NB4 (cell line): Measurements from ENCODE around the gene SHC1.

Experiments used
- DNase-seq: peaks from one replicate; pipeline ENCODE4 v3.0.0; 2010; ENCODE audit warnings: low read depth
- H3K4me3 ChIP-seq: one replicate; pipeline ENCODE4 v1.5.1; 2011; ENCODE audit warnings: mild to moderate bottlenecking, low read depth, low read length, moderate library complexity
- CTCF ChIP-seq: IDR thresholded peaks from one replicate; pipeline ENCODE4 v1.5.1; 2012; ENCODE audit warnings: low read depth, low read length
- MYC ChIP-seq: IDR thresholded peaks from 2 replicates; pipeline ENCODE4 v1.6.1; 2011; ENCODE audit warnings: low read depth, low read length
- POLR2A ChIP-seq: IDR thresholded peaks from 2 replicates; pipeline ENCODE4 v1.6.1; 2011; ENCODE audit warnings: mild to moderate bottlenecking; ENCODE audit not compliant: insufficient read length; ENCODE audit errors: extremely low read depth
- TF ChIP-seq, protein P1 (sequence below): IDR thresholded peaks from 2 replicates; pipeline ENCODE4 v1.6.1; 2011; ENCODE audit warnings: low read depth, low read length

The SHC1 gene

GRCh38 chr1:154957091-154957657, 13.4 kb downstream of the SHC1 start:
- DNase-seq = no peak
- no peak overlapping the region for H3K4me3 ChIP-seq
- TF ChIP-seq, protein P1, sequence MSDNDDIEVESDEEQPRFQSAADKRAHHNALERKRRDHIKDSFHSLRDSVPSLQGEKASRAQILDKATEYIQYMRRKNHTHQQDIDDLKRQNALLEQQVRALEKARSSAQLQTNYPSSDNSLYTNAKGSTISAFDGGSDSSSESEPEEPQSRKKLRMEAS = no peak
- TF ChIP-seq POLR2A = no peak

GRCh38 chr1:154956544-154956941, 14.0 kb downstream of the SHC1 start:
- TF ChIP-seq CTCF (no peak), MYC (no peak), POLR2A (no peak)
- TF ChIP-seq, protein P1 = no peak
- peak overlapping the region; percentile 79 for H3K4me3 ChIP-seq
- no peak for DNase-seq

GRCh38 chr1:154955718-154956543, 14.6 kb downstream of the SHC1 start, which contains the start of gene PBXIP1:
TSS of gene PBXIP1 (minus strand) at chr1:154956099. CDS start at chr1:154953721, 2,378 bp downstream.
- peak; percentile 90 for DNase-seq
- peak within 1 kb of the TSS; percentile 79 for H3K4me3 ChIP-seq
- TF ChIP-seq POLR2A (peak; percentile 47), MYC (no peak), CTCF (peak; percentile 48)
- TF ChIP-seq, protein P1 = no peak; the same call in 1 of the 2 replicates

DNA sequence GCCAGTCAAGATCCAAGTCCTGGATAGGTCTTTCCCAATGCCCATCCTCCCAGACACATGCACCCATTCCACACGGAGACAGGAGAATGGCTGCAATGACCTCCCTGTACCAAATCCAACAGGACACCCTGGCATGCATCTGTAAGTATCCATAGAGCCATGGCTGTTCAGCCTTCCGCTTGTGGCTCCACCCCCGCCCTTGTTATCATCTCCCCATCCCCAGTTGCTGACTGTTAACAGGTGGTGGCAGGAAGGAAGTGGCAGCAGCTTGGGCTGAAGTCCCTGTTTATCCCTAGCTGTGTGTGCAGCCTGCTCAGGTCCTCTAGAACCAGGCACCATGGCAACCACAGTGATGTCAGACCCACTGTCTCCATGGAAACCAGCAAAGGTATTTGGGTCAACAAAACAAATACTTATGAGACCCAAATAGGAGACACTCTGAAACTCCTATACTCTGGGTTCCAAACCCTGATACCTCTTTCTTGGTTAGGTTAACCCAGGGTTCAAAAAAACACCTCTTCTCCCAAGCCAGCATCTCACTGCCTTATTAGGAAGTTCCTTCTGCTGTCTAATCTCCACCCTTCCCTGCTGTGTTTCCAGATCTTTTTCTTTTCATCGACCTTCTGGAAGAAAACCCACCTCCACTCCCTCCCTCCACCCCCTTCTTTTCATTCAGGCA, 15.4 kb downstream of the SHC1 start:
- TF ChIP-seq CTCF = no peak
- TF ChIP-seq MYC = no peak
- TF ChIP-seq, protein P1 = no peak
- TF ChIP-seq POLR2A = no peak
- DNase-seq = peak; percentile 27
- H3K4me3 ChIP-seq = peak overlapping the region; percentile 79

GRCh38 chr1:154954541-154954940, 16.0 kb downstream of the SHC1 start:
- TF ChIP-seq MYC (no peak), CTCF (no peak), POLR2A (no peak)
- TF ChIP-seq, protein P1 = no peak
- H3K4me3 ChIP-seq = no peak overlapping the region
- no peak for DNase-seq

DNA sequence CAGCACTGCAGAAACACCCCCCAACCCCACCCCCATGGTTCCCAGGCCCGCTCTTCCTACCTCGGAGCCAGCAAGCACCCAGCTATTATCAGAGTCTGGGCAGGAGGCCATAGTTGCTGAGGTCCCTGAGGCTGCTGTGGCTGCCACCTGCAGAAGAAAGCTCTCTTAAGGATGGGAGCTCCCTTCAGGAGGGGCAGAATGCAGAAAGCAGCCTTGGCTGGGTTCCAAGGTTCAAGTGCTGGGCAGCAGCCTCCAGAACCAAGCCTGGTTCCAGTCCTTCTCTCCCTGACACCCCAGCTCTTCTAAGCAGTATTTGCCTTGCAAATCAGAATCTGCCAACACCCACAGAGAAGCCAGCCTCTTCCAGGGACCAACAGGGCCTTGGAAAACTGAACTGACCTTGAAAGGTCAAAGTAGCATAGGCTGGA, 16.9 kb downstream of the SHC1 start:
- no peak for DNase-seq
- H3K4me3 ChIP-seq = no peak overlapping the region
- TF ChIP-seq, protein P1 = no peak
- TF ChIP-seq CTCF (no peak), POLR2A (no peak), MYC (no peak)
